Upper lobe of right lung (tissue), 1 donor: ENCODE results near the gene PTPN23. TPM values are rescaled to one million over a fixed set of nuclear protein-coding genes. Genes with fewer than 3 reads are reported as not detected.

ENCODE experiments used
- ATAC-seq: fragments of 200-7000 bp; cut with Tn5 transposase; one replicate; pipeline ENCODE4 v1.9.1; 2020; ENCODE audit warnings: mild to moderate bottlenecking, moderate library complexity
- DNase-seq: peaks from one replicate; pipeline ENCODE4 v3.0.0-alpha.2; 2020
- H3K27ac ChIP-seq: fragments of 200-600 bp; one replicate; pipeline ENCODE4 v1.8.0; 2022
- H3K27me3 ChIP-seq: fragments of 200-600 bp; one replicate; pipeline ENCODE4 v1.8.0; 2022; ENCODE audit warnings: mild to moderate bottlenecking
- H3K36me3 ChIP-seq: fragments of 200-600 bp; one replicate; pipeline ENCODE4 v1.8.0; 2022
- H3K4me1 ChIP-seq: fragments of 200-600 bp; one replicate; pipeline ENCODE4 v1.8.0; 2022
- H3K4me3 ChIP-seq: fragments of 200-600 bp; one replicate; pipeline ENCODE4 v1.8.0; 2022; ENCODE audit warnings: mild to moderate bottlenecking
- H3K9me3 ChIP-seq: fragments of 200-600 bp; one replicate; pipeline ENCODE4 v1.8.0; 2022
- CTCF ChIP-seq: fragments of 200-600 bp; IDR thresholded peaks from one replicate; pipeline ENCODE4 v1.8.0; 2022; ENCODE audit warnings: antibody characterized with exemption
- intact Hi-C: fragments of 100-400 bp; cut with DNase I; formaldehyde crosslinking; loops from one replicate; pipeline ENCODE4 v1.11.0; 2022
- total RNA-seq: library from RNA; stranded (reverse); fragmentation: NEBNext Ultra II Directional; extraction: Animal tissue kit (Norgen Biotek cat#: 25700); gene quantifications from one replicate; pipeline ENCODE4 v1.2.1, GENCODE V29; 2021
- donor health status: DM: no; HTN: yes; CAD: no; lungs with severe emphysema.

The PTPN23 gene
- total RNA-seq, 1 donor from 2014 or later = 56.2 TPM

GRCh38 chr3:47441796-47442551 is 61.2 kb downstream of the PTPN23 start:
- TF ChIP-seq CTCF = no peak
- ATAC-seq (no peak), DNase-seq (no peak)
- Histone ChIP-seq H3K27ac (peak overlapping the region; percentile 17), H3K36me3 (peaks cover 37% of the 10 kb centered on the region), H3K4me1 (peaks cover 6% of the 10 kb centered on the region), H3K4me3 (no peak overlapping the region), H3K9me3 (no peaks in the 10 kb centered on the region), H3K27me3 (no peaks in the 10 kb centered on the region)
- intact Hi-C loops = no loop called here

GRCh38 chr3:47443611-47443995 is 62.8 kb downstream of the PTPN23 start:
- Histone ChIP-seq H3K27me3 (no peaks in the 10 kb centered on the region), H3K4me1 (peaks cover 6% of the 10 kb centered on the region), H3K9me3 (no peaks in the 10 kb centered on the region), H3K27ac (peak overlapping the region; percentile 47), H3K4me3 (no peak overlapping the region), H3K36me3 (peaks cover 28% of the 10 kb centered on the region)
- DNase-seq = no peak
- intact Hi-C loops = no loop called here
- TF ChIP-seq CTCF = no peak
- ATAC-seq = peak; percentile 30

- Histone ChIP-seq H3K27me3 (no peaks in the 10 kb centered on the region), H3K27ac (peak overlapping the region; percentile 47), H3K9me3 (no peaks in the 10 kb centered on the region), H3K4me1 (peaks cover 6% of the 10 kb centered on the region), H3K4me3 (no peak overlapping the region), H3K36me3 (peaks cover 23% of the 10 kb centered on the region)
- intact Hi-C loops = no loop called here
- TF ChIP-seq CTCF = no peak
- DNase-seq (no peak), ATAC-seq (no peak)
These were observed 63.3 kb downstream of the PTPN23 start for GRCh38 chr3:47444103-47444502.

GRCh38 chr3:47452453-47453215 is 71.8 kb downstream of the PTPN23 start:
- H3K4me1 ChIP-seq = peaks cover 13% of the 10 kb centered on the region
- no peaks in the 10 kb centered on the region for H3K36me3 ChIP-seq
- no peak for ATAC-seq
- no peaks in the 10 kb centered on the region for H3K9me3 ChIP-seq
- intact Hi-C loops = no loop called here
- H3K27ac ChIP-seq = no peak overlapping the region
- TF ChIP-seq CTCF = no peak
- DNase-seq = no peak
- no peak overlapping the region for H3K4me3 ChIP-seq
- no peaks in the 10 kb centered on the region for H3K27me3 ChIP-seq

GRCh38 chr3:47455806-47456452 is 75.1 kb downstream of the PTPN23 start:
- intact Hi-C loops = no loop called here
- no peaks in the 10 kb centered on the region for H3K36me3 ChIP-seq
- no peak overlapping the region for H3K4me3 ChIP-seq
- no peak for TF ChIP-seq CTCF
- no peaks in the 10 kb centered on the region for H3K9me3 ChIP-seq
- no peak for DNase-seq
- no peaks in the 10 kb centered on the region for H3K27me3 ChIP-seq
- H3K27ac ChIP-seq = no peak overlapping the region
- ATAC-seq = no peak
- peaks cover 13% of the 10 kb centered on the region for H3K4me1 ChIP-seq
